ACC112 (cell line): ENCODE measurements around the gene SRRM5.
"Not testable (repeated sequence)": the region's sequence is repeated elsewhere in the genome, so short reads cannot be mapped to it uniquely, and the experiment has no call there.

Source experiments
- H2AFZ ChIP-seq: fragments of 200-600 bp; sonication (generic); one replicate; pipeline ENCODE4 v1.6.0; 2017; ENCODE audit warnings: antibody characterized with exemption, low read length; ENCODE audit not compliant: unreplicated experiment
- H3K27ac ChIP-seq: fragments of 200-600 bp; sonication (generic); 2 replicates; pipeline ENCODE4 v1.5.1; 2014; ENCODE audit warnings: low read depth, mild to moderate bottlenecking, antibody characterized with exemption, low read length, moderate library complexity
- H3K27me3 ChIP-seq: fragments of 200-600 bp; sonication (generic); 2 replicates; pipeline ENCODE4 v1.6.1; 2014; ENCODE audit warnings: mild to moderate bottlenecking, antibody characterized with exemption, low read length, moderate library complexity, mixed read lengths; ENCODE audit not compliant: insufficient read depth
- H3K36me3 ChIP-seq: fragments of 200-600 bp; sonication (generic); 2 replicates; pipeline ENCODE4 v1.6.1; 2016; ENCODE audit warnings: mild to moderate bottlenecking, antibody characterized with exemption, low read length, moderate library complexity, mixed read lengths; ENCODE audit not compliant: insufficient read depth
- H3K4me1 ChIP-seq: fragments of 200-600 bp; sonication (generic); one replicate; pipeline ENCODE4 v1.6.1; 2016; ENCODE audit warnings: low read length, mixed read lengths; ENCODE audit not compliant: insufficient read depth, unreplicated experiment, control insufficient read depth
- H3K4me3 ChIP-seq: fragments of 200-600 bp; sonication (generic); 2 replicates; pipeline ENCODE4 v1.5.1; 2014; ENCODE audit warnings: mild to moderate bottlenecking, low read depth, low read length
- H3K79me2 ChIP-seq: fragments of 200-600 bp; sonication (generic); one replicate; pipeline ENCODE4 v1.6.0; 2016; ENCODE audit warnings: low read length; ENCODE audit not compliant: control insufficient read depth, unreplicated experiment, insufficient read depth

Gene SRRM5

DNA sequence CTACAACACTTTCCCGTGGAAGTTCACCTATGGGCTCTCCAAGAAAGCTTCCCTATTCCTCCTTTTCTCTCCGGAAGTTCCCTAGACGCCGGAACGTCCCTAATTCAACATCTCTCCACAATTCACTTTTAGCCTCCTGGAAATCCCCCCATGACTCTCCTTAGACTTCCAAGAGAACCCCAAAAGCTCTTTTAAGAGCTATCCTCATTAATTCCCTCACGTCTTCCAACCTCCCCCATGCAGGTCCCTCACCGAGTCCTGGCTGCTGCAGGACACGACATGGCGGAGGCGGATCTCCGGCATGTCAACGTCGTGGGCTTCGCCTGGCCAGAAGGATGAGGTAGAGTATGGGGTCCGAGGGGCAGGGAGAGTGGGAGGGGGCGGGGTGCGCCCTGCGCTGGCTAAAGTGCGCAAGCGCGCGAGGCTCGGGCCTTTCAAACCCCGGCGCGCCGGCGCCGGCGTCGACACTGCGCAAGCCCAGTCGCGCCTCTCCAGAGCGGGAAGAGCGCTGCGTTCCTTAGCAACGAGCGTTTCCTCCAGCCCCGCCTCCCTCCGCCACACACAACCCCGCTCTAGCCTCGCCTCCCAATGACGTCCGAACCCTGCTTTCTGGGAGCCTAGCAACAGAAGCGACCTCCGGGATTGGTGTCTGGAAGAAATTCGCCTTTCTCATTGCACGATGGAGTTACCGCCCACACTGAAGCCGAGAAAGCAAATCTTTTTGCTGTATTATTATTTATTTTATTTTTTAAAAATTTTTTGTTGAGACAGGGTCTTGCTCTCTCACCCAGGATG, 36.5 kb upstream of the SRRM5 start, which contains the start of the genes PINLYP and XRCC1:
Gene PINLYP, plus strand, starts transcription at position 646 of the 795 bp plus-strand sequence. CDS start 1,391 bp downstream, outside the sequence.
Gene XRCC1, minus strand, starts transcription at position 372 of the 795 bp plus-strand sequence. Its CDS starts 69 bp downstream, at position 303.
- Histone ChIP-seq H3K79me2 (peaks cover 18% of the 10 kb centered on the region), H3K4me3 (peak within 1 kb of the TSS; percentile 100), H3K27ac (peak within 1 kb of the TSS; percentile 79), H3K4me1 (peaks cover 3% of the 10 kb centered on the region), H2AFZ (peak within 1 kb of the TSS; percentile 98), H3K36me3 (0 out of 2 replicates have a peak, but pooled peaks cover 3% of the 10 kb centered on the region), H3K27me3 (no peaks in the 10 kb centered on the region)

GRCh38 chr19:43575955-43576878, 35.7 kb upstream of the SRRM5 start:
- Histone ChIP-seq H3K27ac (peak overlapping the region; percentile 31; the same call in 1 of the 2 replicates), H2AFZ (peak overlapping the region; percentile 5), H3K36me3 (0 out of 2 replicates have a peak, but pooled peaks cover 3% of the 10 kb centered on the region), H3K4me1 (peaks cover 6% of the 10 kb centered on the region), H3K79me2 (peaks cover 18% of the 10 kb centered on the region), H3K27me3 (no peaks in the 10 kb centered on the region), H3K4me3 (peak overlapping the region; percentile 44; the same call in 1 of the 2 replicates)

- Histone ChIP-seq H3K4me1 (peaks cover 9% of the 10 kb centered on the region), H3K27me3 (no peaks in the 10 kb centered on the region), H3K36me3 (no peaks in the 10 kb centered on the region), H3K4me3 (no peak overlapping the region), H3K79me2 (peaks cover 10% of the 10 kb centered on the region), H2AFZ (no peak overlapping the region), H3K27ac (no peak overlapping the region)
These were observed 33.1 kb upstream of the SRRM5 start for GRCh38 chr19:43578787-43579186.

- Histone ChIP-seq H3K36me3 (no peaks in the 10 kb centered on the region), H3K4me3 (peak overlapping the region; percentile 91), H3K27ac (no peak overlapping the region)
These were observed 30.4 kb upstream of the SRRM5 start for GRCh38 chr19:43581467-43581866.

GRCh38 chr19:43582495-43582894, 29.4 kb upstream of the SRRM5 start:
- Histone ChIP-seq H3K79me2 (peaks cover 2% of the 10 kb centered on the region), H3K36me3 (no peaks in the 10 kb centered on the region), H3K4me1 (peaks cover 5% of the 10 kb centered on the region), H3K27ac (no peak overlapping the region), H3K4me3 (no peak overlapping the region), H2AFZ (no peak overlapping the region), H3K27me3 (no peaks in the 10 kb centered on the region)

More at GRCh38 chr19:43581467-43581866, 30.4 kb upstream of the SRRM5 start:
- Histone ChIP-seq H3K27me3 (no peaks in the 10 kb centered on the region), H3K4me1 (peaks cover 5% of the 10 kb centered on the region), H2AFZ (no peak overlapping the region), H3K79me2 (no peaks in the 10 kb centered on the region)

DNA sequence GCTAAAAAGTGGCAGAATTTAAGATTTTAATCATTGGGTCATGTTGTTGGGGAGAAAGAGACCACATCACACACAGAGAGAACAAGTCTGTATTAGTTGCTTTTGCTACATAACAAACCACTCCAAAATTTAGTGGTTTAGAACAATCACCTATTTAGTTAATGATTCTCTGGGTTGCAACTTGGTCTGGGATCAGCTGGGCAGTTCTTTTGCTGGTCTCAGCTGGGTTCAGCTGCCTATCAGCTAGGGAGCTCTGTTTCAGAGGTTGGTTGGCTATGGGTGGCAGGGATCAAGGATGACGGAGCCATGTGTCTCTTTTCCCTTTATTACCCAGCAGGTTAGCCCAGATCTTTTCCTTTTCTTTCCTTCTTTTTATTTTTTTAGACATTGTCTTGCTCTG, 27.4 kb upstream of the SRRM5 start:
- peaks cover 2% of the 10 kb centered on the region for H3K79me2 ChIP-seq
- H3K4me1 ChIP-seq, result peaks cover 5% of the 10 kb centered on the region
- no peak overlapping the region for H3K4me3 ChIP-seq
- H3K27me3 ChIP-seq, result no peaks in the 10 kb centered on the region
- no peak overlapping the region for H2AFZ ChIP-seq
- H3K27ac ChIP-seq, result no peak overlapping the region; the same call in 1 of the 2 replicates
- no peaks in the 10 kb centered on the region for H3K36me3 ChIP-seq

- H3K27me3 ChIP-seq, result no peaks in the 10 kb centered on the region
- peaks cover 2% of the 10 kb centered on the region for H3K79me2 ChIP-seq
- H2AFZ ChIP-seq, result no peak overlapping the region
- no peak overlapping the region for H3K27ac ChIP-seq
- H3K36me3 ChIP-seq, result no peaks in the 10 kb centered on the region
- peaks cover 1% of the 10 kb centered on the region for H3K4me1 ChIP-seq
- no peak overlapping the region for H3K4me3 ChIP-seq
These were observed 25.5 kb upstream of the SRRM5 start for GRCh38 chr19:43586346-43586745.

DNA sequence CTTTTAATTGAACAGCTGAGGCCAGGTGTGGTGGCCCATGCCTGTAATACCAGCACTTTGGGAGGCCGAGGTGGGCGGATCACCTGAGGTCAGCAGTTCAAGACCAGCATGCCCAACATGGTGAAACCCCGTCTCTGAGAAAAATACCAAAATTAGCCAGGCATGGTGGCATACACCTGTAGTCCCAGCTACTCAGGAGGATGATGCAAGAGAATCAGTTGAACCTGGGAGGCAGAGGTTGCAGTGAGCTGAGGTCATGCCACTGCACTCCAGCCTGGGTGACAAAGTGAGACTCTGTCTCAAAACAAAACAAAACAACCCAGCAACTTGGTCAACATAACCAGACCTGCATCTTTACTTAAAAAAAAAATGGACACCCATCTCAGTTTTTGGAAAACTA, 24.9 kb upstream of the SRRM5 start:
- H3K27ac ChIP-seq, H2AFZ ChIP-seq, H3K4me1 ChIP-seq, H3K27me3 ChIP-seq, H3K36me3 ChIP-seq, H3K79me2 ChIP-seq, H3K4me3 ChIP-seq: not testable (repeated sequence)

GRCh38 chr19:43589277-43589676, 22.6 kb upstream of the SRRM5 start:
- Histone ChIP-seq H3K27ac (no peak overlapping the region), H3K27me3 (no peaks in the 10 kb centered on the region), H3K4me1 (no peaks in the 10 kb centered on the region), H3K36me3 (no peaks in the 10 kb centered on the region), H3K79me2 (peaks cover 14% of the 10 kb centered on the region), H3K4me3 (no peak overlapping the region), H2AFZ (no peak overlapping the region)

DNA sequence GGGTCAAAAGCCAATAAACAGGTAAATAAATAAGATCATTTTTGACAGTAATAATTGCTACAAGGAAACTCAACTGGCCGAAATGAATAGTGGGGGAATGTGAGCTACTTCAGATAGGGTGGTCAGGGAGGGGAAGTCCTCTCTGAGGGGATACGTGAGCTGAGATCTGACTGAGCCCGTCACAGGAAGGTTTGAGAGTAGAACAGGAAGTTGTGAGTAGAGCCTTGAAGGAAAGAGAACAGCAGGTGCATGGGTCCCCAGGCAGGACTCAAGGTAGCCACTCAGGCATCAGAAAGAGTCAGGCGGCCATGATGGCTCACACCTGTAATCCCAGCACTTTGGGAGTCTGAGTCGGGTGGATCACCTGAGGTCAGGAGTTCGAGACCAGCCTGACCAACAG, 22.2 kb upstream of the SRRM5 start:
- Histone ChIP-seq H3K36me3 (no peaks in the 10 kb centered on the region), H3K4me1 (no peaks in the 10 kb centered on the region), H3K27ac (no peak overlapping the region), H3K4me3 (no peak overlapping the region), H3K27me3 (no peaks in the 10 kb centered on the region), H3K79me2 (peaks cover 15% of the 10 kb centered on the region), H2AFZ (no peak overlapping the region)
